Activated CD8-positive, alpha-beta memory T cell treated with anti-CD3 and anti-CD28 coated beads, Interleukin-2, amount 50 U/mL, for 4 hours (primary cell): ENCODE results near the gene ELL.
"Not testable (repeated sequence)": the region's sequence is repeated elsewhere in the genome, so short reads cannot be mapped to it uniquely, and the experiment has no call there.

ENCODE experiments used
- DNase-seq: peaks from one replicate; pipeline ENCODE4 v3.0.0-alpha.2; 2020

ELL gene

GRCh38 chr19:18521692-18522123 lies at the start of gene ELL:
Gene ELL (minus strand): TSS chr19:18522070. CDS start chr19:18522055, 15 bp downstream.
- no peak for DNase-seq

- DNase-seq = no peak
Observed at GRCh38 chr19:18568367-18568766, 46.5 kb upstream of the ELL start.

- DNase-seq = no peak
Observed at GRCh38 chr19:18566953-18567352, 45.1 kb upstream of the ELL start.

GRCh38 chr19:18562086-18562485 lies 40.2 kb upstream of the ELL start:
- DNase-seq = no peak

GRCh38 chr19:18559685-18560084 lies 37.8 kb upstream of the ELL start:
- DNase-seq = no peak

GRCh38 chr19:18558604-18559003 lies 36.7 kb upstream of the ELL start:
- DNase-seq = no peak

- DNase-seq = no peak
Observed at GRCh38 chr19:18558202-18558555, 36.3 kb upstream of the ELL start.

GRCh38 chr19:18557411-18558201 lies 35.7 kb upstream of the ELL start, which contains the start of gene KXD1:
Gene KXD1 (plus strand): TSS chr19:18557870. CDS start chr19:18562057, 4,187 bp downstream.
- peak; percentile 97 for DNase-seq

GRCh38 chr19:18551631-18552030 lies 29.8 kb upstream of the ELL start:
- no peak for DNase-seq

- peak; percentile 44 for DNase-seq
Observed at GRCh38 chr19:18543814-18544475, 22.1 kb upstream of the ELL start.

- peak; percentile 95 for DNase-seq
Observed at GRCh38 chr19:18542941-18543813, 21.3 kb upstream of the ELL start, which contains the start of gene FKBP8. Gene FKBP8 (minus strand): TSS chr19:18543573. CDS start chr19:18541970, 1,603 bp downstream.

GRCh38 chr19:18541992-18542940 lies 20.4 kb upstream of the ELL start:
- no peak for DNase-seq

- DNase-seq = no peak
Observed at GRCh38 chr19:18541258-18541991, 19.6 kb upstream of the ELL start.

- DNase-seq = not testable (repeated sequence)
Observed at GRCh38 chr19:18540200-18540599, 18.3 kb upstream of the ELL start.

GRCh38 chr19:18539372-18539771 lies 17.5 kb upstream of the ELL start:
- no peak for DNase-seq

GRCh38 chr19:18538115-18538514 lies 16.2 kb upstream of the ELL start:
- no peak for DNase-seq

- DNase-seq = no peak
Observed at GRCh38 chr19:18537431-18537830, 15.6 kb upstream of the ELL start.

- DNase-seq = no peak
Observed at GRCh38 chr19:18536475-18536874, 14.6 kb upstream of the ELL start.

GRCh38 chr19:18533058-18533457 lies 11.2 kb upstream of the ELL start:
- DNase-seq = no peak

GRCh38 chr19:18532168-18532890 lies 10.5 kb upstream of the ELL start:
- DNase-seq = no peak

GRCh38 chr19:18531485-18531884 lies 9.6 kb upstream of the ELL start:
- no peak for DNase-seq
